HepG2 (cell line): ENCODE results near the gene PPP1R7. TPM values are rescaled to one million over a fixed set of nuclear protein-coding genes. Genes with fewer than 3 reads are reported as not detected.

ENCODE experiments used
- ADNP ChIP-seq: sonication (generic); formaldehyde crosslinking; IDR thresholded peaks from 2 replicates; pipeline ENCODE4 v1.4.0; 2020; ENCODE audit warnings: missing genetic modification reagents
- ARNT ChIP-seq: fragments of 450-650 bp; IDR thresholded peaks from 2 replicates; pipeline ENCODE4 v1.6.1; 2017
- E2F5 ChIP-seq: sonication (generic); formaldehyde crosslinking; conservative IDR thresholded peaks from 2 replicates; pipeline ENCODE4 v1.4.0; 2020; ENCODE audit warnings: missing genetic modification reagents
- GABPA ChIP-seq, 2 experiments: IDR thresholded peaks; 2 replicates each; pipeline ENCODE4 v1.6.1; 2011 to 2016; ENCODE audit warnings: low read depth in 2 of 2, low read length in 1 of 2, missing biosample characterization in 1 of 2, missing genetic modification characterization in 1 of 2
- HMG20A ChIP-seq: IDR thresholded peaks from 2 replicates; pipeline ENCODE4 v1.6.1; 2016; ENCODE audit warnings: borderline replicate concordance
- JARID2 ChIP-seq: sonication (generic); formaldehyde crosslinking; IDR thresholded peaks from 2 replicates; pipeline ENCODE4 v1.8.1; 2023; ENCODE audit warnings: missing genetic modification reagents, inconsistent platforms; ENCODE audit not compliant: insufficient replicate concordance
- JUND ChIP-seq: sonication (generic); formaldehyde crosslinking; IDR thresholded peaks from 2 replicates; pipeline ENCODE4 v1.8.0; 2022; ENCODE audit warnings: mild to moderate bottlenecking, missing genetic modification reagents
- MED13 ChIP-seq: sonication (generic); formaldehyde crosslinking; IDR thresholded peaks from 2 replicates; pipeline ENCODE4 v1.5.0; 2020; ENCODE audit warnings: missing genetic modification reagents
- MEIS2 ChIP-seq: sonication (generic); formaldehyde crosslinking; IDR thresholded peaks from 2 replicates; pipeline ENCODE4 v1.9.0; 2021; ENCODE audit warnings: mild to moderate bottlenecking, missing genetic modification reagents
- MIER3 ChIP-seq: IDR thresholded peaks from 2 replicates; pipeline ENCODE4 v1.6.1; 2016; ENCODE audit warnings: missing compliant biosample characterization, borderline replicate concordance
- MIXL1 ChIP-seq: IDR thresholded peaks from 2 replicates; pipeline ENCODE4 v1.6.1; 2016
- MXD1 ChIP-seq: sonication (generic); formaldehyde crosslinking; IDR thresholded peaks from 2 replicates; pipeline ENCODE4 v1.4.0; 2020; ENCODE audit warnings: mild to moderate bottlenecking, missing genetic modification reagents
- PITX1 ChIP-seq: sonication (generic); formaldehyde crosslinking; IDR thresholded peaks from 2 replicates; pipeline ENCODE4 v1.5.1; 2020; ENCODE audit warnings: mild to moderate bottlenecking, missing genetic modification reagents
- POLR2G ChIP-seq: fragments of 200-400 bp; formaldehyde crosslinking; IDR thresholded peaks from 2 replicates; pipeline ENCODE4 v1.6.1; 2018; ENCODE audit warnings: mild to moderate bottlenecking, low read depth, low read length, moderate library complexity
- RFXAP ChIP-seq: sonication (generic); formaldehyde crosslinking; IDR thresholded peaks from 2 replicates; pipeline ENCODE4 v1.4.0; 2020; ENCODE audit warnings: missing genetic modification reagents, borderline replicate concordance
- SMC3 ChIP-seq: IDR thresholded peaks from 2 replicates; pipeline ENCODE4 v1.6.1; 2011; ENCODE audit warnings: low read length, improper control_type of control experiment
- SRF ChIP-seq: IDR thresholded peaks from 2 replicates; pipeline ENCODE4 v1.6.1; 2011; ENCODE audit warnings: mild to moderate bottlenecking, low read depth, low read length, moderate library complexity
- STAG1 ChIP-seq: sonication (generic); formaldehyde crosslinking; IDR thresholded peaks from 2 replicates; pipeline ENCODE4 v1.4.0; 2020; ENCODE audit warnings: missing genetic modification reagents
- TFDP1 ChIP-seq: IDR thresholded peaks from 2 replicates; pipeline ENCODE4 v1.6.1; 2016; ENCODE audit warnings: missing compliant biosample characterization, missing genetic modification reagents, borderline replicate concordance
- TP53 ChIP-seq: sonication (generic); formaldehyde crosslinking; conservative IDR thresholded peaks from 2 replicates; pipeline ENCODE4 v1.4.0; 2020; ENCODE audit warnings: missing genetic modification reagents
- ZBTB14 ChIP-seq: sonication (generic); formaldehyde crosslinking; IDR thresholded peaks from 2 replicates; pipeline ENCODE4 v1.4.0; 2020; ENCODE audit warnings: missing genetic modification reagents
- ZNF3 ChIP-seq: IDR thresholded peaks from 2 replicates; pipeline ENCODE4 v1.7.0; 2017; ENCODE audit warnings: inconsistent platforms
- ZNF33B ChIP-seq: sonication (generic); formaldehyde crosslinking; IDR thresholded peaks from 2 replicates; pipeline ENCODE4 v1.5.1; 2020; ENCODE audit warnings: mild to moderate bottlenecking, missing genetic modification reagents
- ZNF34 ChIP-seq: sonication (generic); formaldehyde crosslinking; IDR thresholded peaks from 2 replicates; pipeline ENCODE4 v1.4.0; 2020; ENCODE audit warnings: mild to moderate bottlenecking, missing genetic modification reagents, borderline replicate concordance
- polyA plus RNA-seq, 8 experiments: library from polyadenylated mRNA; depleted of rRNA in 3 of 8; stranded (reverse) in 7 of 8; unstranded in 1 of 8; fragments of >200 nt; fragmentation: Illumina TruSeq in 4 of 8; extraction: Trizol in 4 of 8; gene quantifications; 2 replicates each; pipeline versions ENCODE4 v1.2.1 to v1.2.3, GENCODE V29; 2011 to 2016; ENCODE audit warnings: low read depth in 4 of 8, missing spikeins in 1 of 8, mixed read lengths in 1 of 8; ENCODE audit not compliant: insufficient read depth in 1 of 8
- total RNA-seq, 5 experiments: library from RNA; depleted of rRNA; stranded (reverse); fragments of >200 nt; fragmentation: Illumina TruSeq; extraction: Trizol; gene quantifications; 2 replicates each; pipeline ENCODE4 v1.2.3, GENCODE V29; 2016; ENCODE audit warnings: low read depth in 1 of 5
- TF ChIP-seq, protein P1 (sequence below): sonication (generic); formaldehyde crosslinking; IDR thresholded peaks from 2 replicates; pipeline ENCODE4 v1.8.0; 2022; ENCODE audit warnings: mild to moderate bottlenecking, missing genetic modification reagents

Gene PPP1R7
- total and polyA plus RNA-seq, 2 of the 13 experiments (the other 11 are each of a cell fraction or from before 2014, with no cell fraction given), result 33.3 to 67.9 TPM

- TF ChIP-seq TFDP1 (CRISPR knock-in tag), result peak; percentile 79
- peak; percentile 97 for TF ChIP-seq MXD1
- TF ChIP-seq, protein P1, sequence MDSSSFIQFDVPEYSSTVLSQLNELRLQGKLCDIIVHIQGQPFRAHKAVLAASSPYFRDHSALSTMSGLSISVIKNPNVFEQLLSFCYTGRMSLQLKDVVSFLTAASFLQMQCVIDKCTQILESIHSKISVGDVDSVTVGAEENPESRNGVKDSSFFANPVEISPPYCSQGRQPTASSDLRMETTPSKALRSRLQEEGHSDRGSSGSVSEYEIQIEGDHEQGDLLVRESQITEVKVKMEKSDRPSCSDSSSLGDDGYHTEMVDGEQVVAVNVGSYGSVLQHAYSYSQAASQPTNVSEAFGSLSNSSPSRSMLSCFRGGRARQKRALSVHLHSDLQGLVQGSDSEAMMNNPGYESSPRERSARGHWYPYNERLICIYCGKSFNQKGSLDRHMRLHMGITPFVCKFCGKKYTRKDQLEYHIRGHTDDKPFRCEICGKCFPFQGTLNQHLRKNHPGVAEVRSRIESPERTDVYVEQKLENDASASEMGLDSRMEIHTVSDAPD (CRISPR knock-in tag), result no peak; the same call in 1 of the 2 replicates
- TF ChIP-seq JUND (CRISPR knock-in tag), result no peak
- no peak; the same call in 1 of the 2 replicates for TF ChIP-seq MIXL1 (CRISPR knock-in tag)
- peak; percentile 89 for TF ChIP-seq ZBTB14
- TF ChIP-seq HMG20A (CRISPR knock-in tag), result no peak; the same call in 1 of the 2 replicates
- peak; percentile 87; the same call in 1 of the 2 replicates for TF ChIP-seq ZNF33B (CRISPR knock-in tag)
- peak; percentile 71 for TF ChIP-seq PITX1
- TF ChIP-seq SMC3, result no peak
- no peak for TF ChIP-seq SRF
- TF ChIP-seq TP53 (CRISPR knock-in tag), result no peak
- TF ChIP-seq POLR2G, result peak; percentile 87
- peak; percentile 35 for TF ChIP-seq STAG1
- TF ChIP-seq ZNF3 (CRISPR knock-in tag), result no peak
- TF ChIP-seq JARID2 (CRISPR knock-in tag), result peak; percentile 83
- TF ChIP-seq MED13 (CRISPR knock-in tag), result peak; percentile 86; the same call in 1 of the 2 replicates
- TF ChIP-seq ADNP (CRISPR knock-in tag), result no peak
- peak; percentile 68; the same call in 1 of the 2 replicates for TF ChIP-seq ZNF34
- no peak for TF ChIP-seq GABPA (IDR thresholded peaks at IDR 0.05; ENCODE audit: low read depth, low read length)
- TF ChIP-seq GABPA (CRISPR knock-in tag; IDR thresholded peaks at IDR 0.05; ENCODE audit: low read depth), result no peak; the same call in 1 of the 2 replicates
- TF ChIP-seq E2F5, result peak; percentile 32; the same call in 1 of the 2 replicates
- no peak for TF ChIP-seq MEIS2 (CRISPR knock-in tag)
- TF ChIP-seq ARNT, result no peak
- peak; percentile 53; the same call in 1 of the 2 replicates for TF ChIP-seq MIER3 (CRISPR knock-in tag)
- 0 out of 2 replicates have a peak, but pooled peaks have one; percentile 66 for TF ChIP-seq RFXAP
Observed at GRCh38 chr2:241217320-241218031, 67.2 kb downstream of the PPP1R7 start (continued).
